ENCODE measurements around the gene SLC22A9.

DNA sequence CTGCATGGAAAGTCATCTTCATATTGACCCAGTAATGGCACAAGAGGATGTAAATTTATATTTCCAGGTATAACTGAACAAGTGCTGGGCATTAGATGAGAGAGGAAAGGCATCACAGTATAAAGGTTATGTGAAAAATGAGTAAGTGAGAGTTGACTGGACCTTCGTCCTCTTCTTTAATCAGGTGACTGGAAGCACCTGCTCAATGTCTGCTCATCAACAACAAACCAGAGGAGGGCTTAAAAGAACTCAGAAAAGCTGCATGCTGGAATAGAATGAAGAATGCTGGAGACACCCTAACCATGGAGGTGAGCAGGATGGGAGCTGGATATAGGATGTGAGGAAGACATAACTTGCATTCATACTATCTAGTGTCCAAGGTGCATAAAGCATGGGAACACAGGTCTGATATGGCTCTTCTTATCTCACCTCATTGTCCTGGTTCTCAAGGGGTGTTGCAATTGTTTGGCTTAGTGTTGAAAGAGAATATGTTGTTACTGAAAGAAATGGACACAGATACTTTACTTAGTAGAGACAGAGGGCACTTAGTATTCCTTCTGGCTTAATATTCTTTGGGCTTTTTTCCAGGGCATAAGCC is 7.3 kb upstream of the SLC22A9 start:
- TF ChIP-seq POLR2A (IDR thresholded peaks at IDR 0.05), result no peak
- TF ChIP-seq, protein P1, sequence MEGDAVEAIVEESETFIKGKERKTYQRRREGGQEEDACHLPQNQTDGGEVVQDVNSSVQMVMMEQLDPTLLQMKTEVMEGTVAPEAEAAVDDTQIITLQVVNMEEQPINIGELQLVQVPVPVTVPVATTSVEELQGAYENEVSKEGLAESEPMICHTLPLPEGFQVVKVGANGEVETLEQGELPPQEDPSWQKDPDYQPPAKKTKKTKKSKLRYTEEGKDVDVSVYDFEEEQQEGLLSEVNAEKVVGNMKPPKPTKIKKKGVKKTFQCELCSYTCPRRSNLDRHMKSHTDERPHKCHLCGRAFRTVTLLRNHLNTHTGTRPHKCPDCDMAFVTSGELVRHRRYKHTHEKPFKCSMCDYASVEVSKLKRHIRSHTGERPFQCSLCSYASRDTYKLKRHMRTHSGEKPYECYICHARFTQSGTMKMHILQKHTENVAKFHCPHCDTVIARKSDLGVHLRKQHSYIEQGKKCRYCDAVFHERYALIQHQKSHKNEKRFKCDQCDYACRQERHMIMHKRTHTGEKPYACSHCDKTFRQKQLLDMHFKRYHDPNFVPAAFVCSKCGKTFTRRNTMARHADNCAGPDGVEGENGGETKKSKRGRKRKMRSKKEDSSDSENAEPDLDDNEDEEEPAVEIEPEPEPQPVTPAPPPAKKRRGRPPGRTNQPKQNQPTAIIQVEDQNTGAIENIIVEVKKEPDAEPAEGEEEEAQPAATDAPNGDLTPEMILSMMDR (IDR thresholded peaks at IDR 0.05), result no peak
- TF ChIP-seq EP300 (IDR thresholded peaks at IDR 0.05), result no peak
